COLO668 (cell line): ENCODE measurements around the gene FAM221B.

Experiments used
- DNase-seq: peaks from one replicate; lab custom pipeline; 2025; ENCODE audit not compliant: unreplicated experiment; lab: John Stamatoyannopoulos, UW

Gene FAM221B

DNA sequence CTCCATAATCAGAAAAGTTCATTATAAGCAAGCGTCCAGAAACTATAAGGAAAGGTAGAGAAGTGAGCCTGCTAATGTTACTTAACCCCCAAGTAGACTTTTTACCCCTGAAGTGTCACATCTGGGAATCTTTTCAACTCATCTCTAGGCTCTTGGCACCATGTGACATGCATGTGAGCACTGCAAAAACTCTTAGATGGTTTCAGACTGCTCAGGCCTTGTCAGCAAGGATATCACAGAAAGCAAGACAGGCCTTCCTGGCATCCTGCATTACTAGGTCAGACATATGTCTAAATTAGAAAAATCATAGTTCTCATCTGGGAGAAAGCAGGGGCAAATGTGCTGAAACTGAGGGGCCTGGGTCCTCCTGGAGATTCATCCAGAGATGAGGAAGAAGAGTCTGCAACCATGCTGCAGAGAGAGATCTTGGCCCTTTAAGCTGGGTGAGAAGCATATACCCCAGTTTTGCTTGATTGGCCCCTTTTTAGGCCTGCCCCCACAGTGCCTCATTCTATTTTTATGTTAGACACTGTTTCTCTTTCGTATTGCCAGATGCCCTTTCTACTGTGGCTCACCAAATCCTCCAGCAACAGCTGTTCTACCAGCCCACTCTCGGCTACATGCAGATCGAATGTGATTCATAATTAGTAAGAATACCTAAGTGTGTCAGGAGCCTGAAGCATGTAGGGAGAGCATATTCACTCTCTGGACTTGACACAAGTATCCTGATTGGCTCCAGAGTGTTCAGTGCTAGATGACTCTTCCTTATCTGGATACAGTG lies 19.4 kb upstream of the FAM221B start:
- no peak for DNase-seq

DNA sequence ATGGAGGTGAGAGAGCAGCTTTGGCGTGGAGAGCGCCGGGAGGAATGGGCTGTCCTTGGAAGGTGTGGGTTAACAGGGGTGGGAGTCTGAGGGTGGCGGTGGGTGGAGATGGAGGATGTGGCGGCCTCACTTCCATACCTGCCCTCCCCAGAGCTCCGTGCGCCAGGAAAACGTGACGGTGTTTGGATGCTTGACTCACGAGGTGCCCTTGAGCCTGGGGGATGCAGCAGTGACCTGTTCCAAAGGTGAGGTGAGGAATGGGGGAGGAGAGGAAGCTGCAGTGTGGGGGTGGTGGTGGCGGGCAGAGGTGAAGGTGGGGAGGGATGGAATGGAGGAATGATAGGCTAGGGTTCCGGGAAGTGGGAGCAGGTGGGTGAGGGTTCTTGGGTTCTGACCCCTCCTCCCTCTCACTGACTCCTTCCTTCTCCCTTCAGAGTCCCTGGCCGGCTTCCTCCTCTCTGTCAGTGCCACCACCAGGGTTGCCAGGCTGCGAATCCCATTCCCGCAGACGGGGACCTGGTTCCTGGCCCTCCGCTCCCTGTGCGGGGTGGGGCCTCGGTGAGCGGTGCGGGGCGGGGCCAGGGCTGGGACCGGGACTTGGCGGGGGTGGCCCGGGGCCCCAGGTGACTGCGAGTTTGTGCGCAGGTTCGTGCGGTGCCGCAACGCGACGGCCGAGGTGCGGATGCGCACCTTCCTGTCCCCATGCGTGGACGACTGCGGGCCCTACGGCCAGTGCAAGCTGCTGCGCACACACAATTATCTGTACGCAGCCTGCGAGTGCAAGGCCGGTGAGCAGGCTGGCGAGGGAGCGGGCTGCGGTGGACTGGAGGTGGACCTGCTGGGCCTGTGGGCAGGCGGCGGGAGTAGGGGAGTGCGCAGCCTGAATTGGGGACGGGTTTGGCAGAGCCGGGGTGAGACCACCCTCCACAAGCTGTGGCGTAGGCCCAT lies 17.6 kb upstream of the FAM221B start:
- DNase-seq: no peak

DNA sequence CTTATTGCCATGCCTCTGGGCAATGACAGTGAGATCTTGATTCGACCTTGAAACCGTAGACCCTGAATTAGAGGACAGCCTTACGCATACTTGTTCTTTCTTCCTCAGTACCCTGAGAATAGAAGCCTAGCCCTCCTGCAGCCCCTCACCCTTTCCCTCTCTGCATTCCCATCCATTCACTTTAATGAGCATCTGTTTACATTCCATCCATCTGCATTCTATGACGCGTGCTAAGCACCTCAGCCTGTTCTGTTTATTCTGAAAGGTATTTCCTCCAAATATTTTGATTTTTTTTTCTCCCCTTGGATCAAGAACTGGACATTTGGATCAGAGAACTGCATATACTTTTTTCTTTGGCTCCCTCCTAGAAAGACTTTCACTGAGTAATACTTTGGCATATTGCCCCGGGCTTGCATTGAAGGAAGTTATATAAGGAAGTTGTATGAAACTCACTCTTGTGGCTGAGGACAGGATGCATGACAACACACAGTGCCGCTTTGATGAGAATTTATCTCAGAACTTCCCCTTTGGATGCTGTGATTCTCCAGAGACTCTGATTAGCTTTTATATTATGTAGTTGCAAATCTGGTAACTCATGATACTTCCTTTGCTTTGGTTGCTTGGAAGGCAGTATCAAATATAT lies 16.2 kb upstream of the FAM221B start:
- no peak for DNase-seq

DNA sequence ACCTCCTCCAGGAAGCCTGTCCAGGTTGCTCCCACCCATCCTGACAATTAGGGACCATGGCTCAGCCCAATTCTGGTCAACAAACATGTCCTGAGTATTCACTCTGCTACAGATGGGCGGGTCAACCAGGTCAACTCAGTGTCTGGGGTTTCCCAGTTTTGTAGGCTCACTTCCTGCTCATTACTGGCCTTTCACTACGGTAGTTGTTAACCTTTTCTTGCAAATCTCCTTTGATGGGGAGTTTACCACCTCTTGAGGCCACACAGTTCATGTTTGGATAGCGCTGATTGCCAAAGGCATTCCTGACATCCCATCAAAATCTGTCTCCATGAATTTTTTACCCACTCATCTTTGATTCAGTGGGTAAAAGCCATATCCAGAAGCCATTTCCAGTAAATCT lies 14.3 kb upstream of the FAM221B start:
- no peak for DNase-seq

DNA sequence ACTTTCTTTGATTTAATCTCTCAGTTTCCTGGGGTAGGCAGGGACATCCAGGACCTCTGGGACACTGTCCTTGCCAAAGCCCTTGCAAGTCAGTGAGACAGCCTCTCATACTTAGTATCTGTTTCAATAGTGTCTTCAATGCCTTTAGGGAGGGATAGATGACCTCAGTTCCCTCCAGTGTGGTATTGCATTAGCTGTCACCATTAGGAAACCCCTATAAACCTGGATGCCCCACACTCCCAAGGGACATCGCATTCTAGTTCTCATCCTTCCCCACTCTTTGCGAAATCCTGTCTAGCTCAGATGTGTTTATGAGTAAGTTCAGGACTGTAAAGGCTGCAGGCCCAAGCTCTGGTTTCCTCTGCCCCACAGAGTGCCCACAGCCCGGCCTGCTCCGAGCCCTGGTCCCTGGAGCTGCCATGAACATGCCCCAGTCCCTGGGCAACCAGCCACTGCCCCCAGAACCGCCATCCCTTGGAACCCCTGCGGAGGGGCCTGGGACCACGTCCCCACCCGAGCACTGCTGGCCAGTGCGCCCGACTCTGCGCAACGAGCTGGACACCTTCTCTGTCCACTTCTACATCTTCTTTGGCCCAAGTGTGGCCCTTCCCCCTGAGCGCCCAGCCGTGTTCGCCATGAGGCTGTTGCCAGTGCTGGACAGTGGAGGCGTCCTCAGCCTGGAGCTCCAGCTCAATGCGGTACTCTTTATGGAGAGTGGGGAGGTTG lies 13.7 kb upstream of the FAM221B start:
- DNase-seq: no peak

DNA sequence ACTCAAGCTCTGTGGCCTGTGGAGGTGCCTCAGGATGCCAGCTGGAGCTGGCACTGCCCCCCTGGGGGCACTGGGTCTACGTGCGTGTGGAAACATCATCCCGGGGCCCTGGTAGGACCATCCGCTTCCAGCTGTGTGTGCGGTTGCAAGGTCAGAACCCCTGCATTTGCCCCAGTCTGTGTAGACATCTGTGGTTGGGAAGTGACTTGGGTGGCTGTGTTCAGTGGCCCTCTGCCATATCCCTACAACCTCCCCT lies 13.0 kb upstream of the FAM221B start:
- no peak for DNase-seq

DNA sequence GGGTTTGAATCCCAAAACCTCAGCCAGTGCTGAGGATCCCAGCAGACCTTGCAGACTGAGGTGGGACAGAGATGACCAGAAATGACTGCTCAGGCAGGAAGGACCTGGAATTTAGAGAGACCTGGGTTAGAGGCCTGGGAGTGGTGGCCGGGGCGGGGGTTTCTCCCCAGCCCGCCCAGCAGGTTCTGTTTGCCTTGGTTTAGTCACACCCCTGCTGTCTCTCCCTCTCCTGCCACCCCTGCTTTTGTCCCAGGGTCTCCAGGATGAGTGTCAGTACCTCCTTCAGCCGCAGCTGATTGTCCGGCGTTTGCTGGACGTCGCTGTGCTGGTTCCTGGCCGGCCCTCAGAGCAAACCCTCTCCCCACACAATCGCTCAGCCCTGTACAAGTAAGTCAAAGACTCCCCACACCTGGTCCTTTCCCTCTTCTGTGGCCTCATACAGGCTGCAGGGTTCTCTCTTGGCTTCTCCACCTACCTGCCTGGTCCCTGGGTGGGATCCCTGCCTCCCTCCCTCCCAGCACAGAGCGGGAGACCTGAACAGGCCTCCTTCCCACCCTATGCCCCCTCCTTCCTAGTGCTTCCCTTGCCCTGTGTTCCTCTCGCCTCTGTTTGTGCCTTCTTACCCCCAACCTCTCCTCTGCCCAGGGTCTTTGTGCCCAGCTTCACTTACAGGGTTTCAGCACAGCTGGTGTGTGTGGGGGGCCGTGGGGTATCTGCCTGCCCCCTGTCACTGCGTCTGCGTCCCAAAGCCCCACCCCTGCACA lies 12.5 kb upstream of the FAM221B start:
- DNase-seq: no peak

DNA sequence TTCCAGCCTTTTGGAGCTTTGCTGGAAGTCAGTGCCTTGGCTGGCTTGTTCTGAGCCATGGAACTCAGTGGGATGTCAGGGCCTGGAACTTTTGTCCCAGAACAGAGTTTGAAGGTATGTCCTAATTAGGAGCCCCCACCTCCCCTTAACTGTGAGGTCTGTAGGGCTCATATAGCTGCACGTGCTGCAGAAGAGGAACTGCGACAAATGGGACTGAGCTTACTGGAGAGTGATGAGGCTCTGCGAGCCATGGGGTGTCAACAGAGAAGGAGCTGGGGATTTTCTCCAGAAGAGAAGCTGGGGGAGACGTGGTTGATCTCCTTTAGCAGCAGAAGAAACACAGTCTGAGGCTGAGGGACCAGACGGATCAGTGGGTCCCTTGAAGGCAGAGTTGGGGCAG lies 11.4 kb upstream of the FAM221B start:
- no peak for DNase-seq

DNA sequence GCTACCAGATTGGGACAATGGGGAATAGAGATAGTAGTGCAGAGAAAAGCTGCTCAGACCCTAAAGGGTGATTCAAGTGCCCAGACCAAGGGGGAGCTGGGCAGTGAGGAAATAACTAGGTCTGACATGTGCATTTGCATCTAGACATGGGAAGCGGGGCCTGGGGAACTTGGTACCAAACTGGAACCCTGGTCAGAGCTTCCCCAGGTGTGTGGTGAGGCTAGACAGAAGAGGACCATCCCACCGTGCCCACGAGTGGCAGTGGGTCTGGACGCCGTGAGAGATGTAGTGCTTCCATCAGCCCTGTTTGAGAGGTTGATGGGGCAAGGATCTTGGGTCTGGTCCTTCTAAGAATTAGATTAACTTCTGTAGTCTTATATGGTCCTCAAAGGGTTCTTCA lies 8.1 kb upstream of the FAM221B start:
- no peak for DNase-seq

DNA sequence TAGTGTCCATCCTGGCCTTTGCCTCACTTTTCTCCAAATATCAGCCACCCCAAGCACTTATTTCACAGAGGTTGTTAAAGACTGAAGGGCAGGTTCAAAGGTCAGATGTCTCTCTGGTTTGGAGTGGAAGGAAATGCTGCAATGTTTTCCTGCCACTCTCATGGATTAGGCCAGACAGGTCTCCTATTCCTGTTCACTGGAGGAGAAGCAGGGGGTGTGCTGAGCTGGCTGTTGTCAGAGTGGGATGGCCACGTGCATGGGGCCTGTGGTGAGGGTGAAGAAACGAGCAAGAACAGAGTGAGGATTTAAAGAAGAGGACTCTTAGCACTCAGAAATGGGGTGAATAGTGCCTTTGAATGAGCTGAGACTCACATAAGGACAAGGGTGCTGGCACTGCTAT lies 7.2 kb upstream of the FAM221B start:
- no peak for DNase-seq

DNA sequence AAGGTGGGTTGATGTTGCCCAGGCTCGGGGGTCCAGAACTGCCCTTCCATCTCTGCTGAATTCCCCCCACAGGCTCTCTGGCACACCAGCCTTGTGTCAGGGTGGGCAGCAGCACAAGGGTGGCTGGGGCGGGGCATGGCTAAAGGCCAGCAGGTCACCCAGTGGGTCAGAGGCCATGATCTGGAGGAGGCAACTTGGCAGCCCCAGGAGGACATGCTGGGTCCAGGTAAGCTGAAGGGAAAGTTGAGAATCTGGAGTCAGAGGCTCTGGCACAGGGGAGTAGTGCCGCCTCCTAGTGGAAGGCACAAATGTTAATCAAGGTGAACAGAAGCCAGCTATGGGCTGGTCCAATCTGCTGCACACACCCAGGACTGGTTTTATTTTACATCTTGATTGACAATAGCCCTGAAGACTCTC lies 6.7 kb upstream of the FAM221B start:
- DNase-seq: peak; percentile 3

DNA sequence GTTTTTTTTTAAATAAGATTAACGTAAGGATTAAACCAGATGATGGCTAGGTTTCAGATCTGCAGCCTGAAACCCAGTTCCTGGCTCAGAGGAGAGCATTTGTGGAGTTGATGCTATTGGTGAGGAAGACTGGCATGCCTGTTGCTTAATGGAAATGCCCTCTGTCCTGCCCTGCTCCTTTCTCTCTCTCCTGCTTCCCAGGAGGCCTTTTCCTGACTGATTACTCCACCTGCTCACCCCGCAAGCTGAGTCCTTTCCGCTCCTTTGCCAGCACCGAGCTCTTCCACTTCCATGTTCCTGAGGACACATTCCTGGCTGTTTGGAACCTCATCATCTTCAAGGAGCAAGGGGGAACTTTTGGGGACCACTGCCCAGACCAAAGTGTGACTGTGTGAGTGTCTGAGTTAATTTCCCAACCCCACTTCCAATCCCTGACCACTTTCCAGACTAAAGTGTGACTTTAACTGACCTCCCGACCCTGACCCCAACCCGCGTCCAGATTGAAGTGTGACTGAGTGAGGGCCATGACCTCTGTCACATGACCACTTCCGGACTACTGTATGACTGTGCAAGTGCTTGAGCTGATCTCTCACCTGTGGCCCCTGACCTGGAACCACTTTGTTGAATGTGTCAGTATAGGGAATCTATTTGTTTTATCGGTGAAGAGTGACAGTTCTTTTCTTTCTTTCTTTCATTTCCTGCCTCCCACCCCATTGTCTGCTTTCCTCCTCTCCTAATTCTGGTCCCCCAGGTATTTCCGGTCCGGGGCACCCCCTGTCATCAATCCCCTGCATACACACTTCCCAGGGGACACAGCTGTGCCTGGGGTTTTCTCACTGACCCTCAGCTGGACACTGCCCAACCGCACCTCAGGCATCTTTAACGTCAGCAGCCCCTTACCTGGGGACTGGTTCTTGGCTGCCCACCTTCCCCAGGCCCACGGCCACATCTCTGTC lies 6.0 kb upstream of the FAM221B start:
- no peak for DNase-seq

DNA sequence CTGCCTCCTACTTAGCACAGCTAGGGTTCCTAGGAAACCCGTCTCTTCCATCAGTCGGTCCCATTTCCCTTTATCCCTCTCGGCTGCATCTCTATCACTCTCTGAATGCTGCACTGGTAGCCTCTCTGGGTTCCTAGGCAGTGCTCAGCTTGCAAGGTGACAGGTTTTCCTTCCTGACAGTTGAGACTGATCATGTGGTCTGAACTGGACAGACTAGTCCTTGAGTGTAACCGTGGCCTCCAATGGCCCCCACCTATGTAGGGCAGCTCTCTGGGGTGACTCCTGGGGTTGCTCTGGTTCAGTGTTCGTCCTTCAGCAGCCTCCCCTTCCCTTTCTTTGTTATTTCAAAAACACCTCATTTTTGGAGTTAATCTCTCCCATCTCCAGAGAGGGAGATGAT lies 4.3 kb upstream of the FAM221B start:
- no peak for DNase-seq

DNA sequence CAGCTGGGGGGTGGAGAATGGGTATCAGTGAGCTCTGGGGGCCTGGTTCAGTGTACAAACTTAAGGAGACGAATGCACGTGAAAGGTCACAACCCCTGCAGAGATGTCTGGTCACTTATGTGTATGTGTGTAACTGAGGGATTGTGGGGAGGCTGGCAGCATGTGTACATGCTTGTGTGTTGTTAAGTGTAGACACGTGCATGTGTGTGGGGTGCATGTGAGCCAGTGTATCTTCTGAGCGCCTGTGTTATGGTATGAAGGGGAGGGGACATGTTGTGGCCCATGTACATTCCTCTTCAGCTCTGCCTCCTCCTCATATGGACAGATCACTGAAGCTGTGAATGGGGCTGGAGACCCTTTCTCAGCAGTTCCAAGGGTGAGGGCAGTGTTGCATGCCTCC lies 2.5 kb upstream of the FAM221B start:
- no peak for DNase-seq

DNA sequence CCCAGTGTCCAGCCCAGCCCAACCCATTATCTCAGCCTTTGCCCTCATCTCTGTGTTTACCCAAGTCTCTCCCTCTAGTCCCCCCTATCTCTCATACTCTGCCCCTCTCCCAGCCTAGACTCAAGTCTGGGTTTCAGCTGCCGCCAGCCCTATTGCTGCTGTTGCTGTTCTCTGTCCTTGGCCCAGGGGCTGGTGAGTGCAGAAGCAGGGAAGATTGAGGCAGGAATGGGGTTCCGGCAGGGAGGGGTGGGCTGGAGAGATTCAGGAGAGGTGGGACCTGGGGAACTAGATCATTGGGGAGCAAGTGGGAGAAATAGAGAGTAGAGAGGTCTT lies 1.2 kb upstream of the FAM221B start:
- DNase-seq: no peak

DNA sequence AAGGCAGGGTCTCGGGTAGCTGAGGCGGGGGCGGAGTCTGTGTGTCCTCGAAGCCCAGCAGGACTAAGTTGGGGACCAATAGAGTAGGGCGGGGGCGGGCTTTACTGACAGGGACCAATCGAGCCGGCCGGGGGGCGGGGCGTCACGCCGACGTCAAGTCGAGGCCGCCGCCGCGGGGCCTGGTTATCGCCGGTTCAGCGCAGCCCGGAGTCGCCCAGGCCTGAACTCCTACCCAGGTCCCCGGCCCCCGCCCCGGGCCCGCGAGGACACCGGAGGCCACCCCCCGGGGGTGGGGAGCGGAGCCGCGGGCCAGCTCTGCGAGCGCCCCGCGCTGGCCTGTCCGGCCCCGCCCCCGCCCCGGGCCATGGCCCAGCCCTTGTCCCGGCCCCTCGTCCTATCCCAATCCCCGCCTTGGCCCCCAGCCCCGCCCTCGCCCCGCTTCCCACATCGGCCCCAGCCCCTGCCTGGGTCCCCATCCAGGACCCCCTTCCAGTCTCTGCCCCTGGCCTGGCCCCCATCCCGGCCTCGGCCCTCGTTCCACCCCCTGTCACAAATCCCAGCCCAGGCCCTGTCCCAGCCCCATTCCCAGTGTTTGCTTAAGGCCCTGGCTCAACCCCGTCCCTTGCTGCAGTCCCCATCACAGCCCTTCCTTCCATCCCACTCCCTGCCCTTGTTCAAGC lies 692 bp upstream of the FAM221B start, which contains the start of gene TMEM8B:
TMEM8B (plus strand) TSS at position 145 of the 680 bp plus-strand sequence; CDS start at position 365, 220 bp downstream.
- DNase-seq: peak; percentile 95

DNA sequence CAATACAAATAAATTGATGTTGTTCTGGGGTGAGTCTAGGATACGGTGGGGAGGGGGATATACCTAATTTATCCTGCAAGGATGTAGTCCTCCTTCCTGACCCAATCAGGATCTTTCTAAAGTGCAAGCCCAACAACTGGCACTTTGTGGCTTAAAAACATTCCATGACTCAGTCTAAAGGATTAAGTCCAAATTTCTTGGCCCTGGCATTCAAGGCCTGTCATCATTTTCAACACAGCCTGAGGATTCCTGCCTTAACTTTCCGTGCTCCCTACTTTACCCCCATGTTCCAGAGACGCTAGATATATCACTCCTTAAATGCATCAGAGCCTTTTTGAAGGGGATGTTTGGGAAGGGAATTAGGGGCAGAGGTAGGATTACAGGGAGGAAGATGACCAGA lies 1.0 kb downstream of the FAM221B start:
- DNase-seq: no peak

DNA sequence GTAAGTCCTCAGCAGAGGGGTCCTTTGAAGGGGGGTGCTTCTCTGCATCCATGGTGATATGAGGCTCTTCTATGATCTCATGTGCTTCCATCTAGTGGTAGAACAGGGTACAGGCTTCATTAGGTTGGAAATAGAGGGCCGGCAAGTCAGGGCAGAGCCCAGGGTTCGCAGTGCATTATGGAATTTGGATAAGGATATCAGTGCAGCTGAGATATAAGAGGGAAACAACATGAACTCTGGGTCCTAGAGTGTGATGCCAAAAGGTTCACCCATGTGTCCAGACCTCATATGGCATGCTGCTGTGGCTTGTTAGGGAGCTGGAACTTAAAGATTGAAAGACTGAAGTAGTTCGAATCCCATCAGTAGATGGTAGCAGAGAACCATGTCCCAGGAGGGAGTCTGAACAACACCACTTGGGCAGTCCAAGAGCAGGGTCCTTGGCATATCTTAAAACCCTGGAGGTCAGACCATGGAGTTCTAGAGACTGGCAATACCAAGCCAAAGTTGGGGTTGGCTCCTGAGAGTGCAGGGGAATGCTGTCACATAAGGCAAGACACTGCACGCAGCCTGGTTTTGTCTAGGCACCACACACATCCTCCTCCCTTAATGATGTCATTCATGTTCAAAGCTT lies 2.3 kb downstream of the FAM221B start:
- peak; percentile 23 for DNase-seq
